Jurkat, Clone E6-1 (cell line): ENCODE data around the gene ADCY7.

Experiments used
- DNase-seq: peaks from one replicate; pipeline ENCODE4 v3.0.0-alpha.2; 2011; ENCODE audit warnings: low read depth, low spot score
- H3K4me3 ChIP-seq: 2 replicates; pipeline ENCODE4 v1.5.1; 2011; ENCODE audit warnings: mild to moderate bottlenecking, low read length, control low read depth, moderate library complexity

The ADCY7 gene

DNA sequence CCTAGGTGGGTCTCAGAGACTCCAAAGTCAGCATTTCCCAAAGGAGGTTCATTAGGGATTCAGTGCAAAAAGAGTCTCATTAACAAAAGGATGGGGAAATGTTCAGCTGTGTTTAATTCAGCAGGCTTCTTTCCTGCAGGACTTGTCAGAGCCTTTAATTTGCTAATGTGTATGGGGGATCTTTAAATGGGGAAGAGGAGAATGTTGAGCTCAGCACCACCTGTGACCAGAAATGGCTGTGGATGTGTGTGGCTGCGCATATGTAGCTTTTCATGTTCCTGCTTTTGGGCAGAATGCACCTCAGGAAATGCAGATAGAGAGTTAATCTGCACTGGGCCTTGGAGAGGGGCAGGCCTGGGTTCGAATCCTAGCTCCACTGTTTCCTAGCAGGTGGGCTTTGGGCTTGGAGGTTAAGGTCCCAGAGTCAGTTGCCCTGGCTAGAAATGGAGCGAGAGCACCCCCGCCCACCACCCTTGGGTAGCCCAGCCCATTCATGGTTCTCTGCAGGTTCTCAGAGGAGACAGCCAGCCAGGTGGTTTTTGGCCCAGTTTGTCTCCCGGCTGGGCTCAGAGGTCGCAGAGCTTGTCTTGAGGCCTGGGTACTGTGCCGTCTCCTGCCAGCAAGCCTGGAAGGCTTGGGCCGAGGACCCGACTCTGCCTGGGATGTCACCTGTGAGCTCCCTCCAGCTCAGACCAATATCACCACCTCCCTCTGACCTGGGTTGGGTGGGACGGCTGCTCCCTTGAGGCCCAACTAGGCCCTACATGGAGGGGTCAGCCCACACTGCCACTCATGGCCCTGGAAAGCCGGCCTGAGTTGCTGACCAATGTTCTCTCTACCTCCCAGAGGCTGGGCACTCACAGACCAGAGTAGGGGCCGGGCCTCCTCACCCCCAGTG is 9.3 kb downstream of the ADCY7 start:
- no peak overlapping the region for H3K4me3 ChIP-seq
- DNase-seq = no peak

DNA sequence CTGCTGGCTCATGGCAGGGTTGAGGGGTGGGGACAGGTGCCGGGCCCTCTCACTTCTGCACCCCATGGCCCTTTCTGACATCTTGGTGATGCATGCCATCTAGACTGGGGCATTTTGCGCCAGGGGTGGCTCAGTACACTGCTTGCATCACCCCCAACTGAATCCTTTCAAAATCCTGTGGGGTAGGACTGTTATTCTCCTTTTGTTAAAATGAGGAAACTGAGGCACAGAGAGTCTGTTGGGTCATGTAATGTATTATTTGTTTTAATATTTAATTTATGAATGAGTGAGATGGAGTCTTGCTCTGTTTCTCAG is 9.9 kb downstream of the ADCY7 start:
- no peak overlapping the region for H3K4me3 ChIP-seq
- no peak for DNase-seq

DNA sequence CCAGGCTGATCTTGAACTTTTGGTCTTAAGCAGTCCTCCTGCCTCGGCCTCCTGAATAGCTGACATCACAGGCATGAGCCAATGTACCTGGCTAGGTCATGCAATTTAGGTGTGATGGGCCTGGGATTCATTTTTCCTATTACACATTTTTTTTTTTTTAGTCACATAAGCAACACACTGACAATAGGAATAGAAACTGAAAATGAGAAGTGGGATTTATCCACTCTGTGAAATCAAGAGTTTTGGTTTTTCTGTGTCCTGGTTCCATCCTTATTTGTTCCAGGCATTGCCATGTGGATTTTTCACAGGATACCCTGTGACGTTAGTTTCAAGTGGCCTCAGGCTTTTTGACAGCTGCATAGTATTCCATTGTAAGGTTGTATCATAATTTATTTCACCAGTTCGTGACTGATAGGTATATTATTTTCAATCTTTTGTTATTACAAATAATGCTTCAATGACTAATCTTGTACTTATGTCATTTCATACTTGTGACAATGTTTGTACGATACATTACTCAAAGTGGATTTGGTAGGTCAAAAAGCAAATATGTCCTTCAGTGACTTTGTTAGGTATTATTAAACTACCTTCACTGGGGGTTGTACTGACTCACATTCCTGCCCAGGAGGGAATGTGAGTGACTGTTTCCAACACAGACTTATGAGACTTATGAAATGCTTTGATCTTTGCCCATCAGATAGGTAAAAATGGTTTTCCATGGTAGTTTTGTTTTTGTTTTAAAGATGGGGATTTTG is 10.6 kb downstream of the ADCY7 start:
- H3K4me3 ChIP-seq = no peak overlapping the region

DNA sequence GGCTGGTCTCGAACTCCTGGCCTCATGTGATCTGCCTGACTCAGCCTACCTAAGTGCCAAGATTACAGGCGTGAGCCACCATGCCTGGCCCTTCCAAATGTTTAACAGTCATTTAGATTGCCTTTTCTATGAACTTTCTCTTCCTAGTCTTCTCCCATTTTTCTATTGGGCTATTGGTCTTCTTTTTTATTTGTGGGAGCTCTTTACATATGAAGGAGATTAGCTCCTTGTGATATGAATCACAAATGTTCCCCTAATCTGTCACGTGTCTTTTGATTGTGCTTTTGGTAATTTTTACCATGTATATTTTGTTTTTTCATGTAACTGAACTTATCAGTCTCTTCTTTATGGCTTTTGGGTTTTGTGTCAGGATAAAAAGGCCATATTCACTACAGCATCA is 11.9 kb downstream of the ADCY7 start:
- no peak for DNase-seq
- no peak overlapping the region for H3K4me3 ChIP-seq

More for the DNA sequence above, 10.6 kb downstream of the ADCY7 start:
- no peak for DNase-seq

DNA sequence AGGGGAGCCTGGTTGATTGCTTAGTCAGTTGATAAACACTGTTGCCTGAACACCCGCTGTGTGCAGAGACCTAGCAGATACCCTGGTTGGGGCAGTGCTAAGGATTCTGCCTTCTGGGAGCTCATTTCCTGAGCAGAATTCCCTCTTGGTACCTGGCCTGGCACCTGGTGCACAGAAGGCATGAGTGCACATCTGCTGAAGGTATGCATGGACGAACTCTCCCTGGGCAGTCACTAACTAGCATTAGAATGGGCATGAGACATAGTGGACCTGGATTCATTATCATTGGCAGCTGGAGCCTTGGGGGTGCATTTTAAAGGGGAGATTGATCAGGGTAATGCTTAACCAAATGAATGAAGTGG is 13.1 kb downstream of the ADCY7 start:
- DNase-seq = no peak
- no peak overlapping the region for H3K4me3 ChIP-seq

DNA sequence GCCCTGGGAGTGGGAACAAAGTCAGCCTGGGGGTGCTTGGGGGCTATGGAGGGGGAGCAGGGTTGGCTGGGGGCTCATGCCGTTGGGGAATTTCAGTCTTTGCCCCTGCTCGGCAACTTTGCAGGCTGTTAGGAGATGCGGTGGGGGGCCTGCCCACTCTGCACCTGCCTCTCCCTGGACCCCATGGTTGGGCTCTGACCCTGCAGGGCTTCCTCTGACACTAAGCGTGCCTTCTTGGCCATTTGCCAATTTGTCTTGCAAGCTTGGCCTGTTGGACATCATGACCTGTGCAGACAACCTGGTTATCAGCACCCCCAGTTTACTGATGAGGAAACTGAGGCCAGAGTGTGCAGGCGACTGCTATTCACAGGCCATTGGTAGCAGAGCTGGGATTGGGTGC is 14.6 kb downstream of the ADCY7 start:
- DNase-seq = no peak
- H3K4me3 ChIP-seq = no peak overlapping the region

DNA sequence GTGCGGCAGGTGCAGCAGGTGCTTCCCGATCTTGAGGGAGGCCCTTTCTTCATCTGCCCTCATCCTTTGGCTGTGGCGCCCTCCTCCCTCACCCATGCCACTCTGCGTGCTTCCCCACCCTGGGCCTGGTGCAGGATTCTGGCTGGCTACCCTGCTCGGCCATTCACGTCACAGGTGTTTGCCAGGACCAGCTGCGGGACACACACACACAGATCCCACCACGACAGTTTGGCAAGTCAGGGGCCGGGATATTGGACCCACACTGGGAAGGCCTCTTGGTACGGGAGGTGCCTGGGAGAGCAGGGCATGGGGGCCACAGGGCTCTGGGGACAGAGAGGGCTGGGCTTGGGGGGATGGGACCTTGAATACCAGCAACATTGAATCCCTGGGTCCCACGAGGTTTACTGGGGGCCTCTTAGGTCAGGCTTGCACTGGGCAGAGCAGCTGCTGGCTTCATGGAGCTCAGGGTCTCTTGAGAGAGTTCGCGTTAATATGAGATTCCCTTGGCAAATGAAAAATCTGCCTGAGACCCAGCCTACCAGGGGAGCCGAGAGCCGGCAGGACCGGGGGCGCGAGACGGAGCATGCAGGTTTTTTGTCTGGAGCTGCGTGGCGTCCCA is 15.1 kb downstream of the ADCY7 start:
- no peak overlapping the region; the same call in 1 of the 2 replicates for H3K4me3 ChIP-seq
- DNase-seq = no peak

DNA sequence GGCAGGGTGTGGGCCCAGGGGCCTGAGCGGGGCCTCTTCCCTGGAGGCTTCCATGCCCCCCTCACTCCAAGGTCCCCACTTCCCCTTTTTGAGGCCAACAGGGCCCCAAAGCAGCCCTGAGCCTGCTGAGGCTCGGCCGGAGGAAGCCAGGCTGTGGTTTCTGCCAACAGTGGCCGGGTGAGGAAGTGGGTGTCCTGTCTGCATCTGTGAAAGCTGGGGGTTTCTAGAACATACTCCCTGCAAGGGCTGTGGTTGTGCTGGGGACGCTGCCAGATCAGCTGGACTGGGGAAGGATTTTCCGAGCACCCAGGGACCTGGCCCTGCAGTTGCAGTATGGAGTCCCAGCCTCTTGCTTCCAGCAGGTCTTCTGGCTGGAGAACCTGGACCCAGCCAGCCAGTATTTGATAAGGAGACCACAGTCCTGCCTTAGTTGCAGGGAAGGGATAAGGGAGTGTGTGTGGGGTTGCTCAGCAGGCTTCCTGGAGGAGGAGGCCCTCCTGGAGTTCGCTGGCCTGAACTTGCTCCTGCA is 15.7 kb downstream of the ADCY7 start:
- DNase-seq = peak; percentile 69
- H3K4me3 ChIP-seq = no peak overlapping the region; the same call in 1 of the 2 replicates

DNA sequence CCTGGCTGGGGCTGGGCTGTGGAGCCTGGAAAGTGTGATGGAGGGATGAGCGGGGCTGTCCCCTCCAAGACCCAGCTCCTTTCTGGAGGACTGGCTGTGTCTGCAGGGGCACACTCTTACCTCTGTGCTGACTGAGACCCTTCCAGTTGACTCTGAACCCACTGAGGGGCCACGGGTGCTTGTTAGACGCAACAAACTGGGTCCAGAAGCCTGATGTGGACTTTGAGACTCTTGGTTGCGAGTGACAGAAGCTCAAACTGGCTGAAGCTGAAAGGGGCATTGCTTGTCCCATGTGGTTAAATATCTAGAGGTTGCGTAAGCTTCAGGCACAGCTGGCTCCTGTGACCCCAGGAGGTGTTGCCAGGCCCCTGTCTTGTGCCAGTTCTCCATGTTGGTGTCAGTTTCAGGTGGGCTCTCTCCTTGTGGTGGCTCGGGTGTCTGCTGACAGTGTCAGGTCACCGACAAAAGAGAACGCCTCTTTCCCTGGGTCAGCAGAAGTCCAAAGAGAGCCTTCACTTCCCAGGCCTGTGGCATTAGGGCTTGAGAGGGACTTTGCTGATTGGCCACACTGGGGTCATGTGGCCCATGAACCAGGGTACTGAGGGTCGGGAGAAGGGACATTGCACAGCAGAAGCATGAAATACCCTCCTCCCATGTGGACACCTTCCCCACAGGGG is 16.7 kb downstream of the ADCY7 start:
- DNase-seq = no peak

DNA sequence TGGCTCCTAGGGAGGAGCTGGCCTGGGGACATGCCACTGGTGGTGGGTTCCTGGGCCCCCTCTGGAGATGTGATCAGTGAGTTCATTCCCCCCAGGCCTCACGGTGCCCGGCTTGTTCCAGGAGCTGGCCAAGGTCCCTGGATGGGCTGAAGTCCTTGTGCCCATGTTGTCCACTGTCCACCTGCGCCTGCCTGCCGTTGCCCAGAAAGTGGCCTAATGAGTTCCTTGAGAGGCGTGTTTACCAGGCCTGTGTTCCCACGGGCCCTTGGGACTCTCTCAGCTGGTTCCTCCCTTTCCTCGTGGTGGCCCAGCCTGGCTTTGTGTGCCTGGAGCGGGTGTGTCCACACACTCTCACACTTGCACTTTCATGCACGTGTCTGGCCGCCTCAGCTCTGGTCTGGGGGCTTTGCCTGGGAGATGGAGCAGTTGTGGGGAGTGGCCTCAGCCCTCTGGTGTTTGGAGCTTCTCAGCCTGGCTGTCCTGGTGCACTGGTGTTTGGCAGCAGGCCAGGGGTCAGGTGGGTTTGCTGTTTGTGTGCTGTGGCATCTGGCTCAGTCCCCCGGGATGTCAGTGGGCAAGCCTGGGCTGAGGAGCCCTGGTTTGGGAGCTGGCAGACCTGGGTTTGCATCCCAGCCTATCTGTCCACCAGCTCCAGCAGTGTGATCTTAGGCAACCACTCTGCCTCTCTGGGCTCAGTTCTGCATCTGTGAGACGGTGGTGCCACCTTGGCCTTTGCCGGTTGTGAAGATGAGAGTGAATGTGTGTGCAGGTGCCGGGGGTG is 18.0 kb downstream of the ADCY7 start:
- DNase-seq = no peak
- no peak overlapping the region for H3K4me3 ChIP-seq

More for the DNA sequence above, 16.7 kb downstream of the ADCY7 start:
- no peak overlapping the region for H3K4me3 ChIP-seq

DNA sequence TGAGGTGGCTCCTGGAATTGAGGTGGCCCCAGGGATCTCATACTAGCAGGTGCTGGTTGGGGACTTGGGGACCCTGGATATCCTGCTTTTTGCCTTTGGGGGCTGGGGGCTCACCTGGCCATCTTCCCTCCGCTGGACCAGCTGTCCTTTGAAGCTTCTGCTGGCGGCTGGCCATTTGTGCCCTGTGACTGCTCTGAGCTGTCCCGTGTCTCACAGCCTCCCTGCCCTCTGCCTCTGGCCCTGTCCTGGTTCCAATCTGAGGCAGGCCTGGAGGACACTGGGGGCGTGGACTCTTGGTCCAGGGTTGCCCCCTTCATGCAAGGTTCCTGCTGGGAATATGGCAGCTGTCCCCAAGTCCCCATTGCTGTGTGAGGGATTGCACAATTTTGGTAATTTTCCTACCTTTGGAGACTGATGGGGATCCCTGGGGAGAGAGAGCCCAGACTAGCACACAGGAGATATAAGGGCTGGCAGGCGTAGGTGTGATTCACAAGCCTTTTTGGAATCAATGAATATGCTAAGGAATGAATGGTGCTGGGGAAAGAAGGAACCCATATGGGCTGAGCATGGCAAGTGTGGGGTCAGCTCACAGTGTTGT is 19.2 kb downstream of the ADCY7 start:
- H3K4me3 ChIP-seq = no peak overlapping the region

DNA sequence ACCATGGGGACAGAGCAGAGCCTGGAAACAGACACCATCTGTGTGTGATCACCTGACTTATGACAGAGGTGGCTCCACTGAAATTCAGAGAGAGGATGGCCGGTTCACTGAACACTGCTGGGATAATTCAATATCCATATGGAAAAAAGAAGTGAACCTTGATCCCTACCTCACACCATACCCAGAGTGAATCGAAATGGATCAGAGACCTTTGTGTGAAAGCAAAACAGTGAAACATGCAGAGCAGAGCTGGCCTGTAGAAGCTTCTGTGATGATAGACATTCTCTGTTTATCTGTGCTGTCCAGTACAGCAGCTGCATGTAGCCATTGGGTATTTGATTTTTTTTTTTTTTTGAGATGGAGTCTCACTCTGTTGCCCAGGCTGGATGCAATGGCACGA is 20.3 kb downstream of the ADCY7 start:
- H3K4me3 ChIP-seq = no peak overlapping the region
- no peak for DNase-seq

More for the DNA sequence above, 19.2 kb downstream of the ADCY7 start:
- no peak for DNase-seq

DNA sequence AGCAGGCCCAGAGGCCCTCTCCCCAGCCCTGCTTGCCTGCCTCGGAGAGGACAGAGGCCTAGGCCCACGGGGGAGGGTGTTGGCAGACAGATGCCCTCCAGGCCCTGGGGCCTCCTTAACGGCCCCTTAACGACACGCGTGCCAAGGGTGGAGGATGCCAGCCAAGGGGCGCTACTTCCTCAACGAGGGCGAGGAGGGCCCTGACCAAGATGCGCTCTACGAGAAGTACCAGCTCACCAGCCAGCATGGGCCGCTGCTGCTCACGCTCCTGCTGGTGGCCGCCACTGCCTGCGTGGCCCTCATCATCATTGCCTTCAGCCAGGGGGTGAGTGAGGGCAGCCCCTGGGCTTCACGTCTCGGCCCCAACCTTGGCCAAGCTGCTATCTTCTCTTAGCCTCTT is 21.7 kb downstream of the ADCY7 start:
- no peak for DNase-seq
- no peak overlapping the region for H3K4me3 ChIP-seq

DNA sequence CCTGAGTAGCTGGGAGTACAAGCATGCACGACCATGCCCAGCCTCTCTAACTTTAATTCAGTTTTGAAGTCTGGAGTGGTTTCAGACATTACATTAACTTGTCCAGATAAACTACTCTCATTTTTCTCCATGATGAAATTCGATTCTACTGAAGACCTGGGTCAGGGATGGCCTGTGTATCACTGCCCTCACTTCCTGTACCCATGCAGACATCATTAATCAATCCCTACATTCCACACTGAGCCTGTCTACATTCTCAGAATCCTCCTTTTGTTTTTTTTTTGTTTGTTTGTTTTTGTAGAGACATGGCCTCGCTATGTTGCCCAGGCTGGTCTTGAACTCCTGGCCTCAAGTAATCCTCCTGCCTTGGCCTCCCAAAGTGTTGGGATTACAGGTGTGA is 22.6 kb downstream of the ADCY7 start:
- H3K4me3 ChIP-seq = no peak overlapping the region
- DNase-seq = no peak

DNA sequence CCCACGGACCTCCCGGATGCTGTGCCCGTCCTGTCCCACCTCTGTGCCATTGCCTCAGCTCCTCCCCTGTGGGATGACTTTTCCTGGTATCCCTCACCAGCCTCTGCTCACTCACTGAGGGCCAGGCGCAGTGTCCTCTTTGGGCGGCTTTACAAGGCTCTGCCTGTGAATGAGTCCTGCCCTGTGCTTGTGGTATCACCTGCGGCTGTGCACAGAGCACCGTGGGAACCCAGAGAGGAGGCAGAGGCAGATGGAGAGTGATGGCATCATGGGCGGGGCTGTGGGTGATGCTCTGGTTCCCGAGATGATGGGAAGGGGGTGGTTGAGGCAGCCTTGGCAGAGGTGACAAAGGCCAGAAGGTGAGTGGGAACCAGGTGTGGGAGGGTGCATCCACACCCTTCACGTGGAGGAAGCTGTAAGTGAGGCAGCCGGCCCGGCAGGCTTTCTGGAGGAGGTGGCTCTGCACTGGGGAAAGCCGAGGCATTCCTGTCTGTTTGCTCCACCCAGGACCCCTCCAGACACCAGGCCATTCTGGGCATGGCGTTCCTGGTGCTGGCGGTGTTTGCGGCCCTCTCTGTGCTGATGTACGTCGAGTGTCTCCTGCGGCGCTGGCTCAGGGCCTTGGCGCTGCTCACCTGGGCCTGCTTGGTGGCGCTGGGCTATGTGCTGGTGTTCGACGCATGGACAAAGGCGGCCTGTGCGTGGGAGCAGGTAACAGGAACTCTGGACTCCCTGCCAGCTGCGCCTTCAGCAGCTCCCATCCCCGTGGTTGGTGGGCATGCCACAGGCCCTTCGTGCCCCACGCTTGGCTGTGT is 23.8 kb downstream of the ADCY7 start:
- no peak overlapping the region for H3K4me3 ChIP-seq
- no peak for DNase-seq

DNA sequence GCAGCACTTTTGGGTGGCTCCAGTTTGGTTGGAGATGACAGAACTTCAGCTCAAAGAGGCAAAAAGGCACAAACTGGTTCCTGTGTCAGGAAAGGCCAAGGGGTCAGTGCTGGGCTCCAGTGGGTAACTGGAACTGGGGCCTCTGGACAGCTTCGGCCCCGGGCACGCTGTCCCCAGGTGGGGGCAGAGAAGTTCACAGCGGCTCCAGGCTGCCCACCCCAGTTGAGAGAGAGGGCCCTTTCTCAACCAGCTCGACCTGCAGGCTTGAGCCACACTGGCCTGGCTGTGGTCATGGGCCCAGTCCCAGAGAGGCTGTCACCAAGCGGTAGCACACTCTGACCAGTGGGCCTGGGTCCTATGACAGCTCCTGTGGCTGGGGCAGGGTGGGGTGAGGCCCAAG is 24.5 kb downstream of the ADCY7 start:
- H3K4me3 ChIP-seq = no peak overlapping the region
- DNase-seq = no peak

DNA sequence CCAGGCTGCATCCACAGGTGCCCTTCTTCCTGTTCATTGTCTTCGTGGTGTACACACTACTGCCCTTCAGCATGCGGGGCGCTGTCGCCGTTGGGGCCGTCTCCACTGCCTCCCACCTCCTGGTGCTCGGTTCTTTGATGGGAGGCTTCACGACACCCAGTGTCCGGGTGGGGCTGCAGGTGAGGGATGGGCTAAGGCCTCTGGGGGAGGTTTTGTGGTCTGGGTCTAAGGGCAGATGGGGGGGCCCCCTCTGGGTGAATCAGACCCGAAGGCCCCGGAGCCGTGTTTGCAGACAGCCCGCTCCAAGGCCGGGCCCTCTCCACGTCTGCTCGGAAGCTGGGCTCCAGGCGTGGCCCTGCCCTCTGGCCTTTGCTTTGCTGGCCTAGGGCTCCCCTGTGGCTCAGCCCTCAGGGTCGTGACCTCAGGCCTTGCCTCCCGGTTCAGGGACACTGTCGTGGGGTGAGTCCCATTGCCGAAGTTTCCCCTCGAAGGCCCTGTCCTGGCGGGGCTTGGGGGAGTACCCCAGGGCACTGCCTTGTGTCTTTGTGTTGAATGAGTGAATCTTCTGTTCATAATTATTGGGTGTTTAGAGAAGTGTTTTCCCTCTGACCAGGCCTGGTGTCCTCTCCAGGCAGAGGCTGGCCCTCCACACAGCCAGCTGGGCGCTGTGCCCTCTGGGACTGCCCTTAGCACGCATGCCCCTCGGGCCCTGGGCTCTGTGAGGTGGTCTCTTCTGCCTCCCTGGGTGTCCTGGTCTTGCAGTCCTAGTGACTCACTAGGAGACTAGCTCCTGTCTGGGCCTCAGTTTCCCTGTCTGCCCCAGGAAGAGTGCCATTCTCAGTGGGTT is 25.6 kb downstream of the ADCY7 start:
- H3K4me3 ChIP-seq = no peak overlapping the region
- DNase-seq = no peak
